Measurements from ENCODE around the gene SUN1. TPM values are rescaled to one million over a fixed set of nuclear protein-coding genes. Genes with fewer than 3 reads are reported as not detected.
"Not testable (repeated sequence)": the region's sequence is repeated elsewhere in the genome, so short reads cannot be mapped to it uniquely, and the experiment has no call there.

Gene SUN1
- total RNA-seq, 1 experiment from 2014 or later: 181 TPM

- H3K4me3 ChIP-seq (replicated peaks in 1 of 2; ENCODE audit: low read depth in 1 of 2, low read length in 2 of 2); H3K9ac ChIP-seq (ENCODE audit: low read length); H3K27ac ChIP-seq (ENCODE audit: low read depth, low read length); DNase-seq (ENCODE audit: low read depth, low spot score); H3K9me3 ChIP-seq (ENCODE audit: control insufficient read depth in 1 of 2, insufficient read depth in 1 of 2, low read depth in 1 of 2, low read length in 2 of 2); H3K9me2 ChIP-seq (ENCODE audit: insufficient read depth); H4K20me1 ChIP-seq (ENCODE audit: insufficient read depth); H2AFZ ChIP-seq (ENCODE audit: low read depth, low read length, poor library complexity, severe bottlenecking); H3K27me3 ChIP-seq (ENCODE audit: insufficient read depth, low read length); POLR2A ChIA-PET; ATAC-seq; intact Hi-C loops (cut with micrococcal nuclease); CTCF ChIA-PET; RAD21 ChIA-PET (ENCODE audit: low non-redundant PET in 1 of 2, low total read pairs in 2 of 2, uncharacterized antibody in 2 of 2, unreplicated experiment in 2 of 2); BruUV-seq (replicated peaks); H3K4me2 ChIP-seq (ENCODE audit: low read length): not testable (repeated sequence)
- Histone ChIP-seq H3K36me3 (ENCODE audit: control insufficient read depth in 1 of 2, insufficient read depth in 2 of 2, low read length in 2 of 2) (peaks cover 26 to 45% of the 10 kb centered on the region in 2 experiments), H3K79me2 (ENCODE audit: insufficient read depth, low read length) (peaks cover 76% of the 10 kb centered on the region), H3K4me1 (ENCODE audit: control insufficient read depth in 1 of 2, insufficient read depth in 2 of 2, low read length in 2 of 2) (peaks cover 6 to 16% of the 10 kb centered on the region in 2 experiments; a peak in 3 of 4 replicates)
These were observed 15.5 kb downstream of the SUN1 start for GRCh38 chr7:847728-848127.

GRCh38 chr7:849145-849544 lies 16.9 kb downstream of the SUN1 start:
- Histone ChIP-seq H3K9ac (ENCODE audit: low read length) (no peak overlapping the region), H3K79me2 (ENCODE audit: insufficient read depth, low read length) (peaks cover 72% of the 10 kb centered on the region), H3K4me1 (ENCODE audit: control insufficient read depth in 1 of 2, insufficient read depth in 2 of 2, low read length in 2 of 2) (peaks cover 6 to 16% of the 10 kb centered on the region in 2 experiments; a peak in 3 of 4 replicates), H3K4me3 (replicated peaks in 1 of 2; ENCODE audit: low read depth in 1 of 2, low read length in 2 of 2) (no peak overlapping the region), H3K27ac (ENCODE audit: low read depth, low read length) (no peak overlapping the region), H3K4me2 (ENCODE audit: low read length) (no peak overlapping the region), H3K9me2 (ENCODE audit: insufficient read depth) (no peaks in the 10 kb centered on the region), H4K20me1 (ENCODE audit: insufficient read depth) (no peaks in the 10 kb centered on the region), H3K36me3 (ENCODE audit: control insufficient read depth in 1 of 2, insufficient read depth in 2 of 2, low read length in 2 of 2) (peaks cover 22 to 48% of the 10 kb centered on the region in 2 experiments), H2AFZ (ENCODE audit: low read depth, low read length, poor library complexity, severe bottlenecking) (no peak overlapping the region), H3K27me3 (ENCODE audit: insufficient read depth, low read length) (no peaks in the 10 kb centered on the region), H3K9me3 (ENCODE audit: control insufficient read depth in 1 of 2, insufficient read depth in 1 of 2, low read depth in 1 of 2, low read length in 2 of 2) (no peaks in the 10 kb centered on the region)
- ChIA-PET CTCF (no interaction called here), POLR2A (no interaction called here), RAD21 (ENCODE audit: low non-redundant PET in 1 of 2, low total read pairs in 2 of 2, uncharacterized antibody in 2 of 2, unreplicated experiment in 2 of 2) (no interaction called here)
- DNase-seq (ENCODE audit: low read depth, low spot score) (no peak), ATAC-seq (no peak)
- intact Hi-C loops (cut with micrococcal nuclease): no loop called here
- TF ChIP-seq ATF3 (IDR thresholded peaks at IDR 0.05) (no peak), JUND (IDR thresholded peaks at IDR 0.05) (no peak), POLR2A (IDR thresholded peaks at IDR 0.05; ENCODE audit: borderline replicate concordance, extremely low read depth, insufficient read depth, insufficient read length) (no peak), TCF7L2 (IDR thresholded peaks at IDR 0.05; ENCODE audit: borderline replicate concordance, extremely low read depth, insufficient read depth, insufficient read length) (no peak), SIN3A (IDR thresholded peaks at IDR 0.05; ENCODE audit: low read depth) (no peak), POLR2AphosphoS5 (IDR thresholded peaks at IDR 0.05; ENCODE audit: low read depth, low read length) (no peak), EZH2 (IDR thresholded peaks at IDR 0.05) (no peak), CTCF (IDR thresholded peaks at IDR 0.05 in 2 of 3, conservative IDR thresholded peaks at IDR 0.05 in 1 of 3; ENCODE audit: borderline replicate concordance in 1 of 3, insufficient read depth in 1 of 3, low read depth in 2 of 3, low read length in 2 of 3) (no peak), EZH2phosphoT487 (IDR thresholded peaks at IDR 0.05; ENCODE audit: borderline replicate concordance) (no peak), SRF (IDR thresholded peaks at IDR 0.05; ENCODE audit: low read depth) (no peak)
- BruUV-seq (replicated peaks): no TSS peak
